RWPE2 (cell line): ENCODE measurements around the gene MAN1C1.
"Not testable (repeated sequence)": the region's sequence is repeated elsewhere in the genome, so short reads cannot be mapped to it uniquely, and the experiment has no call there.

ENCODE experiments used
- ATAC-seq: fragments of 200-7000 bp; cut with Tn5 transposase; 3 replicates; pipeline ENCODE4 v1.9.1; 2021; ENCODE audit warnings: low read depth
- DNase-seq: peaks from one replicate; pipeline ENCODE4 v3.0.0-alpha.2; 2020; ENCODE audit warnings: low spot score
- H3K27ac ChIP-seq: fragments of 450-650 bp; 2 replicates; pipeline ENCODE4 v1.5.1; 2017; ENCODE audit warnings: mild to moderate bottlenecking; ENCODE audit not compliant: poor library complexity, severe bottlenecking
- H3K27me3 ChIP-seq: fragments of 250-450 bp; sonication (Bioruptor Pico); 2 replicates; pipeline ENCODE4 v1.5.1; 2021; ENCODE audit warnings: mild to moderate bottlenecking, moderate library complexity; ENCODE audit not compliant: insufficient read depth, poor library complexity, severe bottlenecking
- H3K36me3 ChIP-seq: fragments of 250-450 bp; sonication (Bioruptor Pico); 2 replicates; pipeline ENCODE4 v1.5.1; 2020; ENCODE audit warnings: low read depth, mild to moderate bottlenecking, moderate library complexity
- H3K4me1 ChIP-seq: fragments of 250-450 bp; sonication (Bioruptor Pico); 2 replicates; pipeline ENCODE4 v1.5.1; 2021; ENCODE audit warnings: mild to moderate bottlenecking, moderate library complexity; ENCODE audit not compliant: insufficient read depth, poor library complexity, severe bottlenecking
- H3K4me3 ChIP-seq: fragments of 250-450 bp; sonication (Bioruptor Pico); 2 replicates; pipeline ENCODE4 v1.5.1; 2021; ENCODE audit warnings: mild to moderate bottlenecking, moderate library complexity; ENCODE audit not compliant: severe bottlenecking
- H3K9me3 ChIP-seq: fragments of 250-450 bp; sonication (Bioruptor Pico); 2 replicates; pipeline ENCODE4 v1.5.1; 2021; ENCODE audit warnings: mild to moderate bottlenecking, moderate library complexity; ENCODE audit not compliant: severe bottlenecking
- CTCF ChIP-seq: fragments of 450-650 bp; IDR thresholded peaks from one replicate; pipeline ENCODE4 v1.5.1; 2017; ENCODE audit warnings: mild to moderate bottlenecking, moderate library complexity; ENCODE audit not compliant: poor library complexity, severe bottlenecking

Gene MAN1C1

GRCh38 chr1:25583519-25584370, 32.8 kb upstream of the MAN1C1 start:
- no peaks in the 10 kb centered on the region for H3K36me3 ChIP-seq
- H3K27me3 ChIP-seq = no peaks in the 10 kb centered on the region

GRCh38 chr1:25586181-25586588, 30.4 kb upstream of the MAN1C1 start:
- H3K27ac ChIP-seq = no peak overlapping the region
- H3K27me3 ChIP-seq = no peaks in the 10 kb centered on the region
- H3K9me3 ChIP-seq = no peaks in the 10 kb centered on the region
- H3K36me3 ChIP-seq = no peaks in the 10 kb centered on the region
- DNase-seq (no peak), ATAC-seq (no peak)
- no peak for TF ChIP-seq CTCF
- no peak overlapping the region for H3K4me3 ChIP-seq
- H3K4me1 ChIP-seq = no peaks in the 10 kb centered on the region

More at GRCh38 chr1:25583519-25584370, 32.8 kb upstream of the MAN1C1 start:
- Histone ChIP-seq H3K9me3 (no peaks in the 10 kb centered on the region), H3K27ac (no peak overlapping the region), H3K4me3 (no peak overlapping the region), H3K4me1 (no peaks in the 10 kb centered on the region)
- no peak for TF ChIP-seq CTCF
- ATAC-seq = no peak
- no peak for DNase-seq

GRCh38 chr1:25587290-25587689, 29.3 kb upstream of the MAN1C1 start:
- ATAC-seq (no peak), DNase-seq (no peak)
- H3K27ac ChIP-seq = no peak overlapping the region
- H3K27me3 ChIP-seq = no peaks in the 10 kb centered on the region
- no peaks in the 10 kb centered on the region for H3K9me3 ChIP-seq
- H3K4me3 ChIP-seq = no peak overlapping the region
- no peaks in the 10 kb centered on the region for H3K4me1 ChIP-seq
- no peaks in the 10 kb centered on the region for H3K36me3 ChIP-seq
- no peak for TF ChIP-seq CTCF

- not testable (repeated sequence) for H3K9me3 ChIP-seq, ATAC-seq, H3K27ac ChIP-seq, H3K36me3 ChIP-seq, DNase-seq, H3K27me3 ChIP-seq, H3K4me1 ChIP-seq, H3K4me3 ChIP-seq
These were observed 28.4 kb upstream of the MAN1C1 start for GRCh38 chr1:25588224-25588623.

- H3K4me1 ChIP-seq, H3K4me3 ChIP-seq, H3K36me3 ChIP-seq, H3K27ac ChIP-seq, H3K9me3 ChIP-seq, ATAC-seq, H3K27me3 ChIP-seq, DNase-seq: not testable (repeated sequence)
These were observed 27.8 kb upstream of the MAN1C1 start for GRCh38 chr1:25588786-25589185.
